ENCODE measurements around the gene KLHL29. TPM values are rescaled to one million over a fixed set of nuclear protein-coding genes. Genes with fewer than 3 reads are reported as not detected.
"Not testable (repeated sequence)": the region's sequence is repeated elsewhere in the genome, so short reads cannot be mapped to it uniquely, and the experiment has no call there.

KLHL29 gene
- total RNA-seq, 2 donors from 2014 or later = 2.9 to 4.6 TPM

DNA sequence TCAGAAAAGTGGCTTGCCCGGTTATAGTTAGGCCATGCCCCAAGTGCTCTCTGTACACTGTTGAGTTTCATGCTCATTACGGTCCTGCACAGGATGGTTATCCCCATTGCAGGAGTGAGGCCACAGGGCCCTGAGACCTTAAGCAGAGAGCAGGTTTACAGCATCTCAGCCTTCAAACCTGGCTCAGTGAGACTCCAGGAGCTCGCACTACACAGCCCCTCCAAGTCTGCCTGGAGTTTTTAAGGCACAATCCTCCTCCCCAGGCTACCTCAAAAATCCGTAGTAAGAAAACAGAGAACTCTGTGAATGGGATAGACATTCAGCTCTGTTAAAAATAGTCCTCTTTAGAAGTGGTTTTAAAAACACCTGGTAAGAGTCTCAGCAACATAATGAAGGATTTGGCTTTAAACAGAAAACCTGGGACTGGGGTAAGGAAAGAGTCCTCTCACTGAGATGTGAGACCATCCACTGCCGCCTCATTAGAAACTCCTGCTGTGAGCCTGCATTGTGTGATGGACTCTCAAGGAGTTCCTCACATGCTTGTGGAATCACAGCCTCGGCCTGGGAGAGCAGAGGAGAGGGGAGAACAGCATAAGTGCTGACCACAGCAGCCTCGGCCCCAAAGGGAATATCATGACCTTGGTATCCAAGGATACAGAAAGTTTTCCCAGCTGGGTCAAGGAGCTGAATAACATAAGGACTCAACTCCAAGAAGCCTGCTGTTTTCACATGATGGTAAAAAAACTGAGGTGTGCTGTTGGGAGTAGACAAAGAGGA lies 327.2 kb downstream of the KLHL29 start:
- DNase-seq = no peak
- intact Hi-C loops (cut with DNase I, micrococcal nuclease) = no loop called here
- no peak for ATAC-seq

DNA sequence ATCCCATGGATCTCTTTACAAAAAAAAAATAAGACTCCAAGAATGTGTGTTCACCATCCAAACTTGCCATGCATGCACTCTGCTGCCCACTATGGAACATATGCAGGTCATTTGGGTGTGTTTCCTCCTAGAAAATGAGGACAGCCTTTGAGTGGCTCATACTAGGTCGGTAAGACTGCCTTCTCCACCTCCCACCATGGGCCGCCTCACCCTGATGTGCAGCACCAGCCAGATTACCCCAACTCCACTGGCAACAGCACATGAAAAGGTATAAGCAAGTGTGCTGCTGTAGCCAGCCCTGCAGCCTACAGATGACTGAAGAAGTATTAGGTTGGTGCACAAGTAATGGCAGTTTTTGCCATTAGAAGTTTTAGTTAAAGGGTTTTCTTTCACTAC lies 327.8 kb downstream of the KLHL29 start:
- no peak for ATAC-seq
- DNase-seq = no peak
- intact Hi-C loops (cut with DNase I, micrococcal nuclease) = no loop called here

DNA sequence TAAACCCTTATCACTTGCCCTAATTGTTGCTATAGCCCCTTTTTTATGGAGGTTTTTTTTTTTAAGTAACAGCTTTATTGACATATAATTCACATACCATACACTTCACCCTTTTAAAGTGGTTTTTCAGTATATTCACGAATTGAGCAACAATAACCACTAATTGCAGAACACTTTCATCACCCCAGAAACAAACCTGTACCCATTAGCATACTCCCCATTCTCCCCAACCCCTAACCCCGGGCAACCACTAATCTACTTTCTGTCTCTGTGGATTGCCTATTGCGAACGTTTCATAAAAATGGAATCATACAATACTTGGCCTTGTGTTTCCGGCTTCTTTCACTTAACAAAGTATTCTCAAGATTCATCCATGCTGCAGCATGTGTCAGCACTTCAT lies 328.4 kb downstream of the KLHL29 start:
- ATAC-seq = no peak
- no peak for DNase-seq
- intact Hi-C loops (cut with DNase I, micrococcal nuclease) = no loop called here

DNA sequence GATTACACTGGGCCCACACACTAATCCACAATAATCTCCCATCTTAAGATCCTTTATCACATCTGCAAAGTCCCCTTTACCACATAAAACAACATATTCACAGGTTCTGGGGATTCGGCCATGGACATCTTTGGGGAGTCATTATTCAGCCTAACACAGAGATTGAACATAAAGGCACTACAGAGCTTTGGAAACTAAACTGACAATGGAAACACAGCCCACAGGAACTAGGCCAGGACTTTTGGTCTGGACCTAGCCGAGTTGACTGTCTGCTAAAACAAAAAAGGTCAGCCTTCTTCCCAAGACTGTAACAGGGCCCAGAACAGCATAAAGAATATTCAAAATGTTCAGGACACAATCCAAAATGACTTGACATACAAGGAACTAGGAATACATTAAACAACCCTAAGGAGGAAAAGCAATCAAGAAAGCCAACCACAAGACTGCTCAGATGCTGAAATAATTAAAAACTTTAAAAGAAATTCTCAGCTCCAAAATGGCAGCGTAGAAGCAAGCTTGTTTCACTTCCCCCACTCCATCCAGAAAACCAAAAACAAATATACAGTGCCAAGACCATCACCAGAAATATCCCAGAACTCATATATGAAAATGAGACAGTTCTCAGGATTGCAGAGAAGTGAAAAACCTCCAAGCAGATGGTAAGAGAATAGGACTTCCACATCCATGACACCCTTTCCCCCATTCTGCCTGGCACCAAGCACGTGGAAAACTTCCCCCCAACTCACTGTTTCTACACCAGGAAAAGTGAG lies 334.1 kb downstream of the KLHL29 start:
- ATAC-seq = no peak
- intact Hi-C loops (cut with DNase I, micrococcal nuclease) = no loop called here
- DNase-seq = no peak

DNA sequence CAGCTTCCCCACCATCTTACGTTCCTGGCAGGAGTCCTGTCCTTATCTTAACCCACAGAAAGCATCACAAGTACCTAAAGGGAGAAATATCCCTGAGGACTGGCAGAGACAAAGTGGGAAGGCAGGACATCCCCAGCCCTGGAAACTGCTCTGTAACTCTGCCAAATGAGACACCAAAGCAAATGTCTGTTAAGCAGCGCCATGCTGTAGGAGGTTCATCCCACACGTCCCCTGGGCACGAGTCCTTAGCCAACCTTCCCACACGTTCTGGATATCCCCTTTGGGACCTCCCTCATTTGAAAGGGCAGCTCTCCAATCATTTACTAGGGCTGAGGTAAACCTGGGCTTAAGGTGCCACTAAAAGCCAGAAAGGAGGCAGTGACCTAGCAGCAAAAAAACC lies 334.7 kb downstream of the KLHL29 start:
- intact Hi-C loops (cut with DNase I, micrococcal nuclease) = no loop called here
- DNase-seq (no peak), ATAC-seq (no peak)

DNA sequence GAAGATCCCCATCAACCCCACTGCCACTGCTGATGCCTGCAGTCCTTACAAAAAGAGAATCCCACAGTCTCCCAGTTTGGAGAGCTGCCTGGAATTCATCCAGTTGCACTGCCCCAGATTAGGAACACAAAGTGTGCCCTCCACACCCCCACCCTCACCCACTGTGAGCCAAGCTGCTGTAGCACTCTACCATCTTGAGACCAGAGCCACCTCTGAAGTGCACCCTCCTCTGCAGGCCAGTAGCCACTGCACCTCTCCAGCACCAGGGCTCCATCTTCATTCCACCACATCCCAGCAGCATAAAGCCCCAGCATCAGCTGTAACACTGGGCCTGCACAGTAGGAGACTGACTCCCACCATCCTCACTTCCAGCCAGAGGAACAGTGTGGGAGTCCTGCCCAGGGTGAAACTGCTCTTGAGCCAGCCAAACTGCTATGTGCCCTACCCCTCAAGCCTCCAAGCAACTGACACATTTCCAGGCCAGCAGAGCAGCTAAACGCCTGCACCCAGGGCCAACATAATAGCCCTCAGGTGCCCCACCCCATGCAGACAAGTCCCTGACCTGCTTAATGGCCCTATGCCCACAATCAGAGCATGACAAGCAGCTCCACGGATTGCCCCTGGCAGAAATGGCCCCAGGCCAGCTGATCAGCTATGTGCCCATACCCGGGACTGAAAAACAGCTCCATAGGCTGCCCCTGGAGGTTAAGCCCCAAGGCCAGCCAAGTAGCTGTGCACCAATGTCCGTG lies 335.9 kb downstream of the KLHL29 start:
- intact Hi-C loops (cut with DNase I, micrococcal nuclease) = no loop called here
- ATAC-seq = peak; percentile 52

DNA sequence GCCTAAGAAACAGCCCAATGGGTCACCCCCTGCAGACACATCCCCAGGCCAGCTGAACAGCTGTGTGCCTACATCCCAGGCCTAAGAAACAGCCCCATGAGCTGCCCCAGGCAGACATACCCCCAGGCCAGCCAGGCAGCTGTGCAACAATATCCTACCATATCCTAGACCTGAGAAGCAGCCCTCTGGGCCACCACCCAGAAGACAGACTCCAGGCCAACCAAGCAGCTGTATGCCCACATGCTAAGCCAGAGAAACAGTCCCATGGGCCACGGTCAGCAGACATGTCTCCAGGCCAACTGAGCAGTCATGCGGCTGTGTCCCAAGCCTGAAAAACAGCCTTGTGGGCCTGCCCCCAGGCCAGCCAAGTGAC lies 336.5 kb downstream of the KLHL29 start:
- ATAC-seq = no peak
- intact Hi-C loops (cut with DNase I, micrococcal nuclease) = no loop called here
- DNase-seq = no peak

More for the DNA sequence above, 335.9 kb downstream of the KLHL29 start:
- no peak for DNase-seq

DNA sequence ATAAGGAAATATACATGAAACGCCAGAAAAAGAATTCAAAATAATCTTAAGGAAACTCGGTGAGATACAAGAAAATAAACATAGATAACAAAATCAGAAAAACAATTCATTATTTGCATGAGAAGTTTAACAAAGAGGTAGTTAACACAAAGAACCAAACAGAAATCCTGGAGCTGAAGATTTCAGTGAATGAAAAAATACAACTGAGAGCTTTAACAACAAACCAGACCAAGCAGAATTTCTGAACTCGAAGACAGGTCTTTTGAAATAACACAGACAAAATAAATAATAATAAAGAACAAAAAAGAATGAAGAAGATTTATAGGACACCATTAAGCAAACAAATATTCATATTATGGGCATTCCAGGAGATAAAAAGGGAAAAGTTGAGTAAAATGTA lies 337.3 kb downstream of the KLHL29 start:
- DNase-seq = no peak
- ATAC-seq = no peak
- intact Hi-C loops (cut with DNase I, micrococcal nuclease) = no loop called here

DNA sequence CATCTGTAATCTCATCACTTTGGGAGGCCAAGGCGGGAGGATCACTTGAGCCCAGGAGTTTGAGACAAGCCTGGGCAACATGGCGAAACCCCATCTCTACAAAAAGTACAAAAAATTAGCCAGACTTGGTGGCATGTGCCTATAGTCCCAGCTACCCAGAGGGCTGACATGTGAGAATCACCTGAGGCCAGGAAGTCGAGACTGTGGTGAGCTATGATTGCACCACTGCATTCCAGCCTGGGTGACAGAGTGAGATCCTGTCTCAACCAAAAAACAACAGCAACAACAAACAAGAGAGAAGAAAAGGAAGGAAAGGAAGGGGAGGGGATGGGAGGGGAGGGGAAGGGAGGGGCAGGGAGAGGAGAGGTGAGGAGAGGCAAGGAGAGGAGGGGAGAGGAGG lies 338.1 kb downstream of the KLHL29 start:
- DNase-seq; ATAC-seq; intact Hi-C loops (cut with DNase I, micrococcal nuclease): not testable (repeated sequence)

DNA sequence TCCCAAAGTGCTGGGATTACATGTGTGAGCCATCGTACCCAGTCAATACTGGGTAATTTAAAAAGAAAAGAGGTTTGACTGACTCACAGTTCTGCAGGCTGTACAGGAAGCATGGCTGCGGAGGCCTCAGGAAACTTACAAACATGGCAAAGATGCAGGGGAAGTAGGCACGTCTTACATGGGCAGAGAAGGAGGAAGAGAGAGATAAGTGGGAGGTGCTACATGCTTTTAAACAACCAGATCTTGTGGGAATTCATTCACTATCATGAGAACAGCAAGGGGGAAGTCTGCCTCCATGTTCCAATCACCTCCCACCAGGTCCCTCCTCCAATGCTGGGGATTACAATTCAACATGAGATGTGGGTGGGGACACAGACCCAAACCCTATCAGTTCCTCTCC lies 349.4 kb downstream of the KLHL29 start:
- no peak for ATAC-seq
- no peak for DNase-seq
- intact Hi-C loops (cut with DNase I, micrococcal nuclease) = no loop called here

DNA sequence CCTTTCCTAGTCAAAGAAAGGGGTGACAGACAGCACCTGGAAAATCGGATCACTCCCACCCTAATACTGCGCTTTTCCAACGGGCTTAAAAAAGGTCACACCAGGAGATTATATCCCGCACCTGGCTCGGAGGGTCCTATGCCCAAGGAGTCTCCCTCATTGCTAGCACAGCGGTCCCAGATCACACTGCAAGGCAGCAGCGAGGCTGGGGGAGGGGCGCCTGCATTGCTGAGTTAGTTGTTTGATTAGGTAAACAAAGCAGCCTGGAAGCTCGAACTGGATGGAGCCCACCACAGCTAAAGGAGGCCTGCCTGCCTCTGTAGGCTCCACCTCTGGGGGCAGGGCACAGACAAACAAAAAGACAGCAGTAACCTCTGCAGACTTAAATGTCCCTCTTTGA lies 351.8 kb downstream of the KLHL29 start:
- DNase-seq; intact Hi-C loops (cut with DNase I, micrococcal nuclease); ATAC-seq: not testable (repeated sequence)

DNA sequence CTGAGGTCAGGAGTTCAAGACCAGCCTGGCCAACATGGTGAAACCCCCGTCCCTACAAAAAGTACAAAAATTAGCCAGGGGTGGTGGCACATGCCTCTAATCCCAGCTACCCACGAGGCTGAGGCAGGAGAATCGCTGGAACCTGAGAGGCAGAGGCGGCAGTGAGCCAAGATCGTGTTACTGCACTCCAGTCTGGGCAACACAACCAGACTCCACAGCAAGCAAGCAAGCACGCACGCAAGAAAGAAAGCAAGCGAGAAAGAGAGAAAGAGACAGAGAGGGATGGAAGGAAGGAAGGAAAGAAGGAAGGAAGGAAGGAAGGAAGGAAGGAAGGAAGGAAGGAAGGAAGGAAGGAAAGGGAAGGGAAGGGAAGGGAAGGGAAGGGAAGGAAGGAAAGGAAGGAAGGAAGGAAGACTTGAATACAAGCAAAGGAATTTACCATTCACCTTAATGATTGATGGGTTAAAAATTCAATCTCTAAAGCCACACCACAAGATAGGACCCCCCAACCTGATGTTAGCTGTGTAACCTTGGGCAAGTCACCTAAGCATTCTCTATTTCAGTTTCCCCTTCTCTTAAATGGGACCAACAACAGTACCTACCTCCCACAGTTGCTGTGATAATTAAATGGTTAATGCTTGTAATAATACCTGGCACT lies 360.2 kb downstream of the KLHL29 start:
- no peak for DNase-seq
- intact Hi-C loops (cut with DNase I, micrococcal nuclease) = no loop called here
- ATAC-seq = no peak

DNA sequence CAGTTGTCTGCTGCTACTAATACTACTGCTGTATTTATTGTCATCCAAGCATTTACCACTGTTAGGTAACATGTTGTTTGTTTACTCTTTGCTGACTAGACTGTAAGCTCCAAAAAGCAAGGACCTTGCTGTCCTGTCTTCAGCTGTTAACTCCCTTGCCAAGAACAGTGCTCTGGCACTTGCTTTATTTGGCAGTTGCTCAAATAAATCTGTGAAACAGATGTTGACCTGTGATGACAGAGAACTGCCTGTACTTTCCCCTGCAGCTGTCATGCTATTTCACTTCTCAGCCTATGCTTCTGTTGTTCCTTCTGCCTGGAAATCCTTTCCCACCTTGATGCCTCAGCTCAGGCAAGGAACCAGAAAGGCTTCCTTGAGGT lies 360.7 kb downstream of the KLHL29 start:
- intact Hi-C loops (cut with DNase I, micrococcal nuclease) = no loop called here
- DNase-seq = no peak

DNA sequence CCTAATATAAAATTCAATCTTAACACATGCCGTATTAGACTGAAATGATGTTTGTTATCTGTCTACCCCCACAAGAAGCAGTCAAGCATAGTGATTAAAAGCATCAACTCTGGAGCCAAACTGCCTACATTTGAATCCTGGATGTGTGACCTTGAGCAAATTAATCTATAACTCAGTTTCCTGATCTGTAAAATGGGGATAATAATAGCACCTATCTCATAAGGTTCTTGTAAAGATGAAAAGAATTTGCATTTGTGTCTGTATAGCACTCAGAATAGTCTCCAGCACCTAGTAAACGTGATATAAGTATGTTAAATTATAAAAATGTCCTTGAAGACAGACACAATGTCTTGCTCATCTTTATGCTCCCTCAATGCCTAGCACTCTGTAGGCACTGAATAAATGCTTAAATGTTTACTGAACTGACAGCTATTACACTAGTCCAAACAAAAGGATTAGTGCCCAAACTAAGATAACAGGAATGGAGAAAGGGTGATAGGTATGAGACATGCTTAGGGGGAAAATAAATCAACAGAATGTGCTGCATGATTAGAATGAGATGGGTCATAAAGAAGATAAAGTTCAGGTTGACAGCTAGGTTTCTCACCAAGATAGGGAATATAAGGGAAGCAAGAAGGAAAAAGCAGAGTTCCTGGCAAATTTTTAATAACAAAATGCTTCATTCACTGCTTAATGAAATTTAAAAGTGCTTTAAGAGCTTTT lies 361.3 kb downstream of the KLHL29 start:
- DNase-seq = no peak
- ATAC-seq = no peak
- intact Hi-C loops (cut with DNase I, micrococcal nuclease) = no loop called here

More for the DNA sequence above, 360.7 kb downstream of the KLHL29 start:
- peak; percentile 58 for ATAC-seq

DNA sequence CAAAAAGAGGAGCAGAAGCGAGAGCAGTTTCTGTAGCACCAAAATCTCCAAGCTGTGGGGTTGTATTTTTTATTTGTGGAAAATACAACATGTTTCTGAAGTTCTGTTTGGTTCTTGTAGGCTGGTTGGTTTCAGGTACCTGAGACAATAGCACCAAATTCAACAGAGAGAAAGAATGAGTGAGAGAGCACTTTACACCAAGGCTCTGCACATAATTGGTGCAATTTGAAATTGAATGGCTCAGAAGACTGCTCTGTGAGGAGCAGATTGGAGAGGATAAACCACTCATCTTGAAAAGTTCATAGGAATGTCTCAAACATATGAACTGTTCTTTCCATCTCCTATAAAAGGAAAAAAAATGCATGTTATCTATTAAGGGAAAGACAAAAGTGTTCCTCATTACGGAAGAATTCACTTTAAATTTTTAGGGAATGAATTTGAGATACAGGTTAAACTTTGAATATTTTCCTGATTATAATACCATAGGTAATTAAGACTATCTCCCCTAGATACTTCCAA lies 366.8 kb downstream of the KLHL29 start:
- intact Hi-C loops (cut with DNase I, micrococcal nuclease) = no loop called here
- DNase-seq (no peak), ATAC-seq (no peak)

DNA sequence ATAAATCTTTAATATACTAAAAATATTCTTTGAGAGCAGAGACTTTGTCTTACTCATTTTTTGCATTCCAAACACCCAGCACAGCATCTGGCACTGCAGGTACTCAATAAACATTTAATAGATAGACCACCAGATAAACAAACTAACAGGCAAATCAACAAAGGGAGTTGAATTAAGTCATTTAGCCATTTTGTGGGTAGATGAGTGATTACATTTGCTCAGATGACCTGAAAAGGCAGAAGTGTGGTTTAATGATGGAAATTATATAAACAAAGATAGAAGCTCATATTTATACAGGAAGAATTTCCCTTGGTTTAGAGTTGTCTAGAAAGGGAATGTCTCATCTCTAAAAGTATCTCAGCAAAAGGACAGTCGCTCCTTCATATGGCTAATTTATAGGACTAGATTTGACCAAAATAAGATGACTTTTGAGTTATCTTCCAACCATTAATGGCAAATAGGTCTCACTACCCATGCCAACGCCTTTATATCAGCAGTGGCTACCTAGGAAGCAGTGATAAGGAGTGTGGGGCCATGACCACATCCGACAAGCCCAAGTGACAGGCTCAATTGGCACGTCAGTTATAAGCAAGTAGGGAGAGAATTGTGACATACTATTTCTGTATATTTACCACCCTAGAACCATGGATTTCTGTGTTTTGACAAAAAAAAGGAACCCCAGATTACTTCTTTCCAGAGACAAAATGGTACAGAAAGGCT lies 368.5 kb downstream of the KLHL29 start:
- no peak for ATAC-seq
- DNase-seq = no peak
- intact Hi-C loops (cut with DNase I, micrococcal nuclease) = no loop called here

DNA sequence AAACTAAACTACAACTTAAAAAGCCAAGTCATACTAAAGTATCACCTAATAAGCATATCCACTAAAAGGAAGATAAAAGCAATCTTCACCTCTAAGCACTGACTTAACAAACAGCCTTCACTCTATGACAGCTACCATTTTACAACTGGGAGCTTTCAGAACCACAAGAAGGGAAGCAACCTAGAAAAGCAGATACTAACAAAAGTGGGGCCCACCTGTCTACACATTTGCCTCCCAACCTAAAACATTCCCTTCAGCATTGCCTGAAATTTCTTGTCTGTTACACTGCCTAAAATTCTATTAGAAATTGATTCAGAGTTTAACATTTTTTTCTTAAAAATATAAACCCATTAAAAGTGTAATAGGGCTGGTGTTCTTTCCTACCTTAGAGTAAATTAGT lies 370.0 kb downstream of the KLHL29 start:
- DNase-seq (no peak), ATAC-seq (no peak)
- intact Hi-C loops (cut with DNase I, micrococcal nuclease) = no loop called here

Measured in left colon (tissue), 2 donors.